Measurements from ENCODE around the gene XPR1. TPM values are rescaled to one million over a fixed set of nuclear protein-coding genes. Genes with fewer than 3 reads are reported as not detected.

The XPR1 gene
- total and polyA plus RNA-seq, 2 donors (not counting 3 experiments of a cell fraction or from before 2014, with no cell fraction given) = 23.9 to 26.7 TPM

- Histone ChIP-seq H3K4me3 (replicated peaks in 1 of 3; ENCODE audit: insufficient read depth in 1 of 3, low read depth in 1 of 3, low read length in 3 of 3) (no peak overlapping the region), H3K9ac (replicated peaks; ENCODE audit: extremely low read depth, insufficient read depth, low read length) (no peak overlapping the region), H3K9me1 (replicated peaks; ENCODE audit: control insufficient read depth, extremely low read depth, insufficient read depth, low read length) (no peaks in the 10 kb centered on the region), H3K27me3 (ENCODE audit: control insufficient read depth in 2 of 2, insufficient read depth in 2 of 2, low read length in 2 of 2) (no peaks in the 10 kb centered on the region), H3K79me2 (ENCODE audit: control insufficient read depth, insufficient read depth, low read length) (peaks cover 10% of the 10 kb centered on the region), H2AFZ (ENCODE audit: low read depth, low read length) (no peak overlapping the region), H3K9me3 (replicated peaks; ENCODE audit: control insufficient read depth, insufficient read depth, low read length) (no peaks in the 10 kb centered on the region), H3K27ac (ENCODE audit: insufficient read depth, low read depth, low read length) (no peak overlapping the region), H4K20me1 (replicated peaks; ENCODE audit: control insufficient read depth, extremely low read depth, insufficient read depth, low read length) (peaks cover 3% of the 10 kb centered on the region), H3K4me1 (ENCODE audit: control insufficient read depth, extremely low read depth, insufficient read depth, low read length) (peaks cover 7% of the 10 kb centered on the region), H3K36me3 (ENCODE audit: control insufficient read depth in 2 of 2, extremely low read depth in 1 of 2, insufficient read depth in 2 of 2, low read length in 2 of 2) (no peaks in the 10 kb centered on the region), H3K4me2 (ENCODE audit: insufficient read depth, low read length) (no peak overlapping the region)
- FAIRE-seq (no peak), DNase-seq (ENCODE audit: low read depth, low spot score) (no peak)
- TF ChIP-seq MAX (IDR thresholded peaks at IDR 0.05; ENCODE audit: insufficient read depth, insufficient read length) (no peak), POLR2AphosphoS5 (IDR thresholded peaks at IDR 0.05; ENCODE audit: insufficient read depth, low read depth, low read length) (no peak), GATA2 (IDR thresholded peaks at IDR 0.05; ENCODE audit: insufficient read depth, insufficient read length, low read depth, low read length) (no peak), MYC (IDR thresholded peaks at IDR 0.05; ENCODE audit: low read depth, low read length) (no peak), FOS (IDR thresholded peaks at IDR 0.05; ENCODE audit: borderline replicate concordance, insufficient read depth, low read length) (no peak), POLR2A (IDR thresholded peaks at IDR 0.05; ENCODE audit: low read depth, low read length) (no peak), CTCF (IDR thresholded peaks at IDR 0.05; ENCODE audit: extremely low read depth in 1 of 2, insufficient read depth in 1 of 2, low read depth in 1 of 2, low read length in 2 of 2) (no peak), EZH2 (IDR thresholded peaks at IDR 0.05; ENCODE audit: borderline replicate concordance, low read depth, low read length, severe bottlenecking) (no peak), JUN (IDR thresholded peaks at IDR 0.05; ENCODE audit: borderline replicate concordance, insufficient read depth, insufficient read length, low read depth) (no peak)
- POLR2A ChIA-PET = no interaction called here
- CTCF ChIA-PET = no interaction called here
- BruUV-seq (replicated peaks) = no TSS peak
- dilution Hi-C loops (cut with MboI; ENCODE audit: extremely low pct_ligation_motif_present, low sequenced_read_pairs) = no loop called here
- intact Hi-C loops (cut with micrococcal nuclease) = no loop called here
Measured at GRCh38 chr1:180672505-180672904, 40.7 kb downstream of the XPR1 start.

Measured in endothelial cell of umbilical vein (primary cell).